Natural killer cell (primary cell): Measurements from ENCODE around the gene IFITM2. TPM values are rescaled to one million over a fixed set of nuclear protein-coding genes. Genes with fewer than 3 reads are reported as not detected.

ENCODE experiments used
- ATAC-seq, 3 donors: fragments of 150-1000 bp in 2 of 3; fragments of 200-7000 bp in 1 of 3; cut with Tn5 transposase; 1 replicate in 1 of 3; 2 replicates in 2 of 3; pipeline ENCODE4 v1.10.0; 2021; ENCODE audit warnings: mild to moderate bottlenecking in 2 of 3, moderate library complexity in 2 of 3
- DNase-seq, 2 donors: peaks; one replicate each; pipeline versions ENCODE4 v3.0.0 to v3.0.0-alpha.2; 2013 to 2021; ENCODE audit warnings: mixed read lengths in 1 of 2
- H3K27ac ChIP-seq: one replicate; pipeline ENCODE4 v1.5.1; 2013; ENCODE audit warnings: mild to moderate bottlenecking, low read length
- H3K27me3 ChIP-seq: one replicate; pipeline ENCODE4 v1.6.1; 2013; ENCODE audit warnings: low read length; ENCODE audit not compliant: control insufficient read depth, insufficient read depth
- H3K36me3 ChIP-seq: one replicate; pipeline ENCODE4 v1.6.1; 2013; ENCODE audit warnings: low read length; ENCODE audit not compliant: control insufficient read depth, insufficient read depth
- H3K4me1 ChIP-seq: one replicate; pipeline ENCODE4 v1.6.1; 2013; ENCODE audit warnings: low read length; ENCODE audit not compliant: control insufficient read depth, insufficient read depth
- H3K4me3 ChIP-seq: one replicate; pipeline ENCODE4 v1.5.1; 2013; ENCODE audit warnings: low read length
- H3K9me3 ChIP-seq: one replicate; pipeline ENCODE4 v1.6.1; 2013; ENCODE audit warnings: low read length; ENCODE audit not compliant: control insufficient read depth, insufficient read depth
- H3K27ac Mint-ChIP-seq, 2 donors: one replicate each; pipeline ENCODE4 v1.8.0; 2022; ENCODE audit warnings: mild to moderate bottlenecking in 2 of 2, mixed read lengths in 2 of 2, moderate library complexity in 1 of 2
- H3K27me3 Mint-ChIP-seq, 2 donors: one replicate each; pipeline ENCODE4 v1.8.0; 2022; ENCODE audit warnings: low read depth in 2 of 2, mixed read lengths in 2 of 2
- H3K36me3 Mint-ChIP-seq: one replicate; pipeline ENCODE4 v1.8.0; 2022; ENCODE audit warnings: mixed read lengths
- H3K4me1 Mint-ChIP-seq, 2 donors: one replicate each; pipeline ENCODE4 v1.8.0; 2022; ENCODE audit warnings: mixed read lengths in 2 of 2
- H3K4me3 Mint-ChIP-seq: one replicate; pipeline ENCODE4 v1.8.0; 2022; ENCODE audit warnings: mild to moderate bottlenecking, moderate library complexity, mixed read lengths
- H3K9me3 Mint-ChIP-seq, 2 donors: one replicate each; pipeline ENCODE4 v1.8.0; 2022; ENCODE audit warnings: mixed read lengths in 2 of 2
- WGBS: methylation state at CpG from one replicate; pipeline ENCODE4 v1.1.7; 2013; ENCODE audit warnings: missing lambda C conversion rate; ENCODE audit not compliant: insufficient coverage; 5-methylcytosine and 5-hydroxymethylcytosine counted together
- intact Hi-C: fragments of 100-400 bp; cut with micrococcal nuclease; formaldehyde crosslinking; loops from one replicate; pipeline ENCODE4 v1.14.2; 2022
- total RNA-seq, 4 donors: library from RNA; stranded (reverse); fragments of 120-200 nt in 1 of 4; gene quantifications; one replicate each; pipeline versions ENCODE4 v1.2.3 to v1.2.4, GENCODE V29; 2013 to 2022
- TF ChIP-seq, protein P1 (sequence below): fragments of 200-600 bp; IDR thresholded peaks from one replicate; pipeline ENCODE4 v1.8.0; 2022; ENCODE audit warnings: antibody characterized with exemption

The IFITM2 gene
- total RNA-seq, 3 donors from 2014 or later (not counting 1 experiment from before 2014, with no cell fraction given) = 1,080 to 1,421 (median 1,273) TPM

DNA sequence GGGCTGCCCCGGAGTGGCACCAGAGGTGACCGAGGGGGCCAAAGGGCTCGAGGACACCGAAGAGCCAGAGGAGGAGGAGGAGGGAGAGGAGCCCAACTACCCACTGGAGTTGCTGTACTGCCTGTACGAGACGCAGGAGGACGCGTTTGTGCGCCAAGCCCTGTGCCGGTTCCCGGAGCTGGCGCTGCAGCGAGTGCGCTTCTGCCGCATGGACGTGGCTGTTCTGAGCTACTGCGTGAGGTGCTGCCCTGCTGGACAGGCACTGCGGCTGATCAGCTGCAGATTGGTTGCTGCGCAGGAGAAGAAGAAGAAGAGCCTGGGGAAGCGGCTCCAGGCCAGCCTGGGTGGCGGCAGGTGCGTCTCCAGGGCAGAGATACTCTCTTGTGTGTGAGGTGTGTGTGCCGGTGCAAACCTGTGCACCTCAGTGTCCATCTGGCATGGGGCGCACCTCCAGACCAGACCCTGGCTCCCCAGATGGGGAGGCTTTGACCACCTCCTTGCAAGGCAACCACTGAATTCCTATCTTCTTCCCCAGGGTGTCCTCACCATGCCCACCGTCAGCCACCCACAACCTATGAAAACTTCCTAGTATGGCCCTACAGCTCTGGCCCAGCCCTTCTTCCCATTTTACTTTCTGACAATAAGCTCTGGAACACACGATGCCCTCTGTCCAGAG is 26.0 kb upstream of the IFITM2 start:
- Mint-ChIP-seq H3K36me3 (no peaks in the 10 kb centered on the region), H3K4me3 (peak overlapping the region; percentile 77), H3K27ac (peak overlapping the region in 1 of 2 donors; percentile 19), H3K27me3 (peaks cover 0 to 39% of the 10 kb centered on the region in 2 donors), H3K9me3 (no peaks in the 10 kb centered on the region), H3K4me1 (peaks cover 25 to 48% of the 10 kb centered on the region in 2 donors)
- TF ChIP-seq, protein P1, sequence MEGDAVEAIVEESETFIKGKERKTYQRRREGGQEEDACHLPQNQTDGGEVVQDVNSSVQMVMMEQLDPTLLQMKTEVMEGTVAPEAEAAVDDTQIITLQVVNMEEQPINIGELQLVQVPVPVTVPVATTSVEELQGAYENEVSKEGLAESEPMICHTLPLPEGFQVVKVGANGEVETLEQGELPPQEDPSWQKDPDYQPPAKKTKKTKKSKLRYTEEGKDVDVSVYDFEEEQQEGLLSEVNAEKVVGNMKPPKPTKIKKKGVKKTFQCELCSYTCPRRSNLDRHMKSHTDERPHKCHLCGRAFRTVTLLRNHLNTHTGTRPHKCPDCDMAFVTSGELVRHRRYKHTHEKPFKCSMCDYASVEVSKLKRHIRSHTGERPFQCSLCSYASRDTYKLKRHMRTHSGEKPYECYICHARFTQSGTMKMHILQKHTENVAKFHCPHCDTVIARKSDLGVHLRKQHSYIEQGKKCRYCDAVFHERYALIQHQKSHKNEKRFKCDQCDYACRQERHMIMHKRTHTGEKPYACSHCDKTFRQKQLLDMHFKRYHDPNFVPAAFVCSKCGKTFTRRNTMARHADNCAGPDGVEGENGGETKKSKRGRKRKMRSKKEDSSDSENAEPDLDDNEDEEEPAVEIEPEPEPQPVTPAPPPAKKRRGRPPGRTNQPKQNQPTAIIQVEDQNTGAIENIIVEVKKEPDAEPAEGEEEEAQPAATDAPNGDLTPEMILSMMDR = no peak
- peak in 1 of 3 donors; percentile 11 for ATAC-seq
- Histone ChIP-seq H3K4me3 (peak overlapping the region; percentile 23), H3K27me3 (peaks cover 23% of the 10 kb centered on the region), H3K27ac (no peak overlapping the region), H3K36me3 (no peaks in the 10 kb centered on the region), H3K9me3 (no peaks in the 10 kb centered on the region), H3K4me1 (peaks cover 78% of the 10 kb centered on the region)
- intact Hi-C loops = no loop called here
- WGBS = 44% methylated on average over 26 of the region's 26 CpGs
- no peak for DNase-seq

DNA sequence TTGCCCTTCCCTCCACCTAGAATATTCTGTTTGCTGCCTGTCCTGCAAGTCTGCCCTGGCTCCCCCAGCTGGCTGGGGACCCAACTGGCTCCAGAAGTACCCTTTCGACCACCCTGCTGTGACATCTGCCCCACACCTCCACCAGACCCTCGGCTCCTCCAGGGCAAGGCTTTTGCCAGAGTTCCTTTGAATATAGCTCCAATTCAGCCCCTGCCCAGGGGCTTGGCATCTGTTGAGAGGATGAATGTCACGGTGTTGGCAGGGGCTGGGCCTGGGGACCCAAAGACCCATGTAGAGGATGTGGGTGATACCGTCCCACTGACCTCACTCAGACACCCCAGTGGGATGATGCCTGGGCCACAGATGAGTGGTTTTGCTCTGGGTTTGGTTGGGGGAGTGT is 25.4 kb upstream of the IFITM2 start:
- no peaks in the 10 kb centered on the region for H3K9me3 ChIP-seq
- no peaks in the 10 kb centered on the region for H3K36me3 Mint-ChIP-seq
- no peak overlapping the region for H3K4me3 ChIP-seq
- peaks cover 83% of the 10 kb centered on the region for H3K4me1 ChIP-seq
- peaks cover 25 to 48% of the 10 kb centered on the region in 2 donors for H3K4me1 Mint-ChIP-seq
- TF ChIP-seq, protein P1 = no peak
- 76% methylated on average over 4 of the region's 4 CpGs for WGBS
- DNase-seq (peak; percentile 7 to 15), ATAC-seq (no peak)
- no peak overlapping the region for H3K27ac Mint-ChIP-seq
- H3K36me3 ChIP-seq = no peaks in the 10 kb centered on the region
- H3K9me3 Mint-ChIP-seq = no peaks in the 10 kb centered on the region
- H3K4me3 Mint-ChIP-seq = peak overlapping the region; percentile 37
- H3K27me3 Mint-ChIP-seq = peaks cover 0 to 43% of the 10 kb centered on the region in 2 donors
- intact Hi-C loops = no loop called here
- no peak overlapping the region for H3K27ac ChIP-seq
- H3K27me3 ChIP-seq = peaks cover 23% of the 10 kb centered on the region

DNA sequence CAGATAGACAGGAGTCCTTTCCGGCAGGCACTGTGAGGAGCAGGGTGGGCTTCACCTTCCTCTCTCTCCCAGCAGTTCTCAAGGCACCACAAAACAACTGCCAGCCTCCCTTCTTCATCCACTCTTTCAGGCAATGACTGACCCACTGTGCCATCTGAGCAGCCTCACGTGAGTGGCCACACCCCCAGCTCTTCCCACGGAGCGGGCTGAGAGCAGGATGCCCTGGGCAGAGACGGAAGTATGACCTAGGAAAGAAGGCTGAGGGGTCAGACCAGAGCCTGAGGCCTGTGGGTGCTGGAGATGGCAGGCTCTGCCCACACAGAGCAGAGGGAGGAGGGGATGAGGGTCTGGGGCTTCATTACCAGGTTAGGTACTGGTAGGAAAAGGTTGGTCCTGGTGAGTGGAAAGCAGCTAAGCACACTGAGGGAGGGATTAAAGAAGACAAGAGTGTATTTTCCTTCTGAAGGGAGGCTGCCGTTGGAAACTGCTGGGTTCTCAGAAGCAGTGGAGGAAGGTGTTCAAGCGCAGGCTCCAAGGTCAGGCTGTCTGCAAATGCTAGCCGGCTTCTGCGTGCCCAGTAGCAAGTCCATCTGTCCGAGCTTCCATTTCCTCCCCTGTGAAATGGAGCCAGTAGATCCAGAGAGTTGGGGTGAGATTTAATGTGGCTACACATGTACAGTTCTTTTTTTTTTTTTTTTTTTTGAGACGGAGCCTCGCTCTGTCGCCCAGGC is 24.8 kb upstream of the IFITM2 start:
- H3K4me1 Mint-ChIP-seq = peaks cover 21 to 47% of the 10 kb centered on the region in 2 donors
- H3K27ac Mint-ChIP-seq = no peak overlapping the region
- DNase-seq (no peak), ATAC-seq (no peak)
- Histone ChIP-seq H3K4me3 (no peak overlapping the region), H3K27ac (no peak overlapping the region), H3K4me1 (peaks cover 84% of the 10 kb centered on the region), H3K9me3 (no peaks in the 10 kb centered on the region), H3K36me3 (no peaks in the 10 kb centered on the region), H3K27me3 (peaks cover 23% of the 10 kb centered on the region)
- peaks cover 0 to 41% of the 10 kb centered on the region in 2 donors for H3K27me3 Mint-ChIP-seq
- TF ChIP-seq, protein P1 = no peak
- no peaks in the 10 kb centered on the region for H3K36me3 Mint-ChIP-seq
- peak overlapping the region; percentile 59 for H3K4me3 Mint-ChIP-seq
- WGBS = 81% methylated on average over 10 of the region's 13 CpGs
- intact Hi-C loops = no loop called here
- H3K9me3 Mint-ChIP-seq = no peaks in the 10 kb centered on the region
